Activated naive CD4-positive, alpha-beta T cell (primary cell): Measurements from ENCODE around the gene GNG7.
"Not testable (repeated sequence)": the region's sequence is repeated elsewhere in the genome, so short reads cannot be mapped to it uniquely, and the experiment has no call there.

Experiments
- DNase-seq, 4 experiments: peaks; one replicate each; lab custom pipeline; 2025; lab: John Stamatoyannopoulos, UW

Gene GNG7

DNA sequence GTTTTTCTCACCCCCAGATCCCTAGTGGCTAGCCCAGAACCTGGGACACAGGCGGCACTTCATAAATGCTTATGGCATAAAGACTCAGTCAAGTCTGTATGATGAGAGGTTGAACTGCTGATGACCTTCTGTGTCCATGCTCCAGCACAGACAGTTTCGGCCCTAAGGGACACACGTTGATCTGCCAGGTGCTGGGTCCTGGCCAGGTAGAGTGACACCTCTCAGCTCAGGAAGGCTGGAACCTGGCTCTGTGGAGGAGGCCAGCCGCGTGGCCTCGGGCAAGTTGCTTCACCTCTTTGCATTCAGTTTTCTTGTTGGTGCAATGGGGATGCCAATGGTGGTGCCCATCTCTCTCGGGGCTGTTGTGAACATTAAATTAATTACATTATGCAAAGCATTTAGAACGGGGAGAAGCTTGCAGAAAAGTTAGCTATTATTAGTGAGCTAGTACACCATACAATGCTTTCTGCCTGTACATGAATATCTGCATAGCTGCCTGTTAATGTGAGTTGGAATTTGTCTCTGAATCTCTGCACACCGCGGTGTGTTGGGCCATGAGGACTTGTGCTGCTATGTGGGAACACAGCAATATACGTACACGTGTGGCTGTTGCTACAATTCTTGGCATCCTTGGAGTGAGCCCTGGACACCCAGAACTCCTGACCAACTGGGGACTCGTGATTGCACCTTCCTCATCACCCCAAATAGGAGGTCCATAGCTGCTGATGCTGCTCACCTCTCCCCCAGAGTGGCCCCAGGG lies 218.1 kb downstream of the GNG7 start:
- no peak for DNase-seq

DNA sequence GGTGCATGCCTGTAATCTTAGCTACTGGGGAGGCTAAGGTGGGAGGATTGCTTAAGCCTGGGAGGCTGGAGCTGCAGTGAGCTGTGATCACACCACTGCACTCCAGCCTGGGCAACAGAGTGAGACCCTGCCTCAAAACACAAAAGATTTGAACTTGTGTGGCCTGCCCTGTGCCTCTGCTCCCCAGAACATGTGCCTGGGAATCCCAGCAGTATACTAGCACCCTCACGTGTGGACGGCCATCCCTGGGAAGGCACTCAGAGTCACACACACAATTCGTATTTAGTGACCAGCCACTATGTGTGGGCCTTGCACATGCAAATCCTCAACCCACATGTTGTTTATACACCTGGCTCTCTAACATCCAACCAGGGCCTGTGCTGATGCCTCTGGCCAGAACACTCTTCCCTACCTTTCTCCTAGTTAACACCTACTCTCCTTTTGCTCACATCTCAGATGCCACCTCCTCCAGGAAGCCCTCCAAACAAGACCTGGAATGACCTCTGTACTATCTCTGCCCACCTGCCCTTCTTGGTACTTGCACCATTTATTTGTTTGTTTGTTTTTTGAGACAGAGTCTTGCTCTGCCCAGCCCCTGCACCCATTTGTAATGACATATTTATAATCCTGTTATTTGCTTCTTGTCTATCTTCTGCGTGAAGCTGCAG lies 218.9 kb downstream of the GNG7 start:
- DNase-seq, result no peak

DNA sequence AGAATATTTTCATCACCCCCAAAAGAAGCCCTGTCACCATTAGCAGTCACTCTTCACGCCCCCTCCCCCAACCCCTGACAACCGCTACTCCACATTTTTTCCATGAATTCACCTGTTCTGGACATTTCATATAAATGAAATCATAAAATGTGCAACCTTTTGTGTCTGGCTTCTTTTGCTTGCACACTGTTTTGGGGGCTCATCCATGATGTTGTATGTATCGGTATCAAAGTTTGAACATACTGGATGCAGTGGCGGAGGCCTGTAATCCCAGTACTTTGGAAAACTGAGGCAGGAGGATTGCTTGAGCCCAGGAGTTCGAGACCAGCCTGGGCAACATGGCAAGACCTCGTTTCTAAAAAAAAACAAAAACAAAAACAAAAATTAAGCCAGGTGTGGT lies 219.4 kb downstream of the GNG7 start:
- no peak for DNase-seq

DNA sequence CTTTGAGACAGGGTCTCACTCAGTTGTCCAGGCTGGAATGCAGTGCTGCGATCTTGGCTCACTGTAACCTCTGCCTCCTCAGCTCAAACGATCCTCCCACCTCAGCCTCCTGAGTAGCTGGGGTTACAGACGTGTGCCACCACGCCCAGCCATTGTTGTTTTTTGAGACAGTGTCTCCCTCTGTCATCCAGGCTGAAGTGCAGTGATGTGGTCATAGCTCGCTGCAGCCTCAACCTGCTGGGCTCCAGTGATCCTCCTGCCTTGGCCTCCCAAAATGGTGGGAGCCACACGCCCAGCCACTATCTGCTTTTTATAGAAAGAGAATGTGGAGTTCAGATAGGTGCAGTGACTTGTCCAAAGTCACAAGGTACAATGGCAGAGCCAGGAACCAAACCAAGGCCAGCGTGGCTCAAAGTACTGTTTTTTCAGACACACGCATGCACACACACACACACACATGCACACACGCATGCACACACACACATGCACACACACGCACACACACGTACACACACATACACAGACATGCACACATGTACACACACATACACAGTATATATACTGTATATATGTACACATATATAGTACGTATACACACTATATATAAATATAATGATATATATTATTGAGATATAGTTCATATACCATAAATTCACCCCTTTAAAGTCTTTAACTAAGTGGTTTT lies 220.0 kb downstream of the GNG7 start:
- DNase-seq, result no peak

DNA sequence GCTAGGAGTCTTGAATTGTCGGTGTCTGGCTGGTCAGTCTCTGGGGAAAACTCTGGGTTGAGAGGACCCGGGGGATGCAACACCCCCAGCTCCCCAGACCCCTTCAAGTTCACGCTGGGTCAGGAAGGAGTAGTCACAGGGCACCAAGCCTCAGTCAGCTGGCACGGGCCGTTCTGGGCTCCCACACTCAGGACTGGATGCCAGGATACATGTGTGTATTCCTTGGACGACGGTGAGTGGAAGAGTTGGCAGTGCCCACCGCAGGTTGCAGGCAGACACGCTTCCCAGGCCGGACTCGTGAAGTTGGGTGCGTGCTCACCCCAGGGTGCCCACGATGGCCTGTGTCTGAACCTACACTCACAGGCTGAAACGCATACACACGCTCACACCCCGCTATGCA lies 221.0 kb downstream of the GNG7 start:
- no peak for DNase-seq

DNA sequence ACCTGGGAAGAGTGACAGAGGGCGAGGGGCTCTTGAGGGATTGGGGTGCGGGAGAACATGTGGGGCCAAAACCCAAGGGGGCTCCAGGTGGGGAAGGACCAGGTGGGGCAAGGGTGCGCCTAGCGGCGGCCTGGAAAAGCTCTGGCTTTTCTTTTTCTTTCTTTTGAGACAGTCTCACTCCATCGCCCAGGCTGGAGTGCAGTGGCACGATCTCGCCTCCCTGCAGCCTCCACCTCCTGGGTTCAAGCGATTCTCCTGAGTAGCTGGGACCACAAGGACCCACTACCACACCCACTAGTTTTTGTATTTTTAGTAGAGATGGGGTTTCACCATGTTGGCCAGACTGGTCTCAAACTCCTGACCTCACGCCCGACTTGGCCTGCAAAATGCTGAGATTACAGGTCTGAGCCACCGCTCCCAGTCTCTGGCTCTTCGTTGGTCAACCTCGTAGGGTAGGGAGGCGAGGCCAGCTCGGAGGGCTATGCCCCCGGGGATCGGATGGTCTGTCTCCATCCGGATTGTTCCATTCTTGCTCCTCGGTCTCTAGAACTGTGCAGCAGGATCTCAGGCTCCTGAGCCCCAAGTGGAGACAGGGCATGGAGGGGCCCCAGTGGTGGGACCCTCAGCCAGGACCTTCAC lies 222.8 kb downstream of the GNG7 start:
- peak in 1 of 4 experiments; percentile 30 for DNase-seq

DNA sequence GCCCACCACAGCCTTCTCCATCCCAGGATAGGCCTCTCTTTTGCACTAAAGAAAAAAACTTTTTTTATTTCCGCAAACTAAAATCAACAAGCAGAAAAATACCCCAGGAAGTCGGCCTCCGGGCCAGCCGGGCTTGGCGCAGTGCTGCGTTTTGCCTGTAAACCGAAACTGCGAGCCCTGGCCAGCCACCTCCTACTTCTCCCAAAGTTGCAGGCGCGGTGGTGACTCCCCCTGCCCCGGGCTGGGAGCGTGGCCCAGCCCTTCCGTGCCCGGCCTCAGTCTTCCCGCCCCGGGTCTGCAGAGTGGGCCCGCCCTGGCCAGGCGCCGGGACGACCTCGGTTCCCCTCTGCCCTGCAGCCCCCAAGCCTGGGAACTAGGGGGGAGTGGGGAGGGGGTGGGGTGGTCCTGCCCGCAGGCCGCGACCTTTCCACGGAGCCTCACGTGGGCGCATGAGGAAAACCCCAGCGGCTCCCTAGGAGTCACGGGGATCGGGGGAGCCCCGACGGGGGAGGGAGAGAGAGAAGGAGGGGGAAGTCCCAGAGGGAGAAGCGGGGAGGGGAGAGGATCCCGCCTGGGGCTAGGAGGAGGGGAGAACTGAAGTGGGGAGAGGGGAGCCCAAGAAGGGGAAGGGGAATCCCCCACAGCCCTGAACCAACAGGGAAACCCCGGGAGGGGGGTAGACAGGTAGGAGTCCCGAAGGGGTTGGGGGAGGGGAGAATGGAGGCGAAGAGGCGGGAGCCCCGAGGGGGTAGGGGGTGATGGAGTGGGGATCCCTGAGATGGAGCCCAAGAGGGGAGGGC lies 223.5 kb downstream of the GNG7 start:
- peak; percentile 25 to 61 (median 36) for DNase-seq

DNA sequence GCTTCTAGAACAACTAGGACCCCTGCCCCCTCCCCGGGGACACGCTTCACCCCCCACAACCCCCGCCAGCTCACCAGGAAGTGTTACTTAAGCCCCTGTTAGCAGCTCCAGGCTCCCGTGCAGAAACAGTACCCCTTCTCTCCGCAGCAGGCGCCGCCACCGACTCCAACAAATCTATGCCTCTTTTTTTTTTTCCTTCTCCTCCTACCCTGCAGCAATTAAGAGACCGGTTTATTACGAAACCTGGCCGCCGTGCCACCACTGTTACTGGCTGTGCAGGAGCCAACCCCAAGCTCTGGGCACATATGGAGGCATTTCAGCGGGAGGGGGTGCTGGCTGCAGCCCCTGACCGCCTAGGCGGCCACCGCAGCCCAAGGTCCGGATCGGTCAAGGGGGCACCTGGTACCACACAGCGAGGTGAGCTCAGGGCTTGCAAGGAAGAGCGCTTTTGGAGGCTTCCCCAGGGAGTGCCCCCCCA lies 224.2 kb downstream of the GNG7 start:
- DNase-seq, result peak in 2 of 4 experiments; percentile 29 to 54

DNA sequence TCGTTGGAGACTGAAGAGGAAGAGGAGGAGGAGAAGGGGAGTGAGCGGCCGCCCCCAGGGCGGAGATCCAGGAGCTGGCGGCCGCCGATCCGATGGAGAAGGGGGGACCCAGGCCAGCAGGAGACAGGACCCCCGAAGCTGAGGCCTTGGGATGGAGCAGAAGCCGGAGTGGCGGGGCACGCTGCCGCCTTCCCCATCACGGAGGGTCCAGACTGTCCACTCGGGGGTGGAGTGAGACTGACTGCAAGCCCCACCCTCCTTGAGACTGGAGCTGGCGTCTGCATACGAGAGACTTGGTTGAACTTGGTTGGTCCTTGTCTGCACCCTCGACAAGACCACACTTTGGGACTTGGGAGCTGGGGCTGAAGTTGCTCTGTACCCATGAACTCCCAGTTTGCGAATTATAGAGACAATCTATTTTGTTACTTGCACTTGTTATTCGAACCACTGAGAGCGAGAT lies 224.7 kb downstream of the GNG7 start:
- no peak for DNase-seq

DNA sequence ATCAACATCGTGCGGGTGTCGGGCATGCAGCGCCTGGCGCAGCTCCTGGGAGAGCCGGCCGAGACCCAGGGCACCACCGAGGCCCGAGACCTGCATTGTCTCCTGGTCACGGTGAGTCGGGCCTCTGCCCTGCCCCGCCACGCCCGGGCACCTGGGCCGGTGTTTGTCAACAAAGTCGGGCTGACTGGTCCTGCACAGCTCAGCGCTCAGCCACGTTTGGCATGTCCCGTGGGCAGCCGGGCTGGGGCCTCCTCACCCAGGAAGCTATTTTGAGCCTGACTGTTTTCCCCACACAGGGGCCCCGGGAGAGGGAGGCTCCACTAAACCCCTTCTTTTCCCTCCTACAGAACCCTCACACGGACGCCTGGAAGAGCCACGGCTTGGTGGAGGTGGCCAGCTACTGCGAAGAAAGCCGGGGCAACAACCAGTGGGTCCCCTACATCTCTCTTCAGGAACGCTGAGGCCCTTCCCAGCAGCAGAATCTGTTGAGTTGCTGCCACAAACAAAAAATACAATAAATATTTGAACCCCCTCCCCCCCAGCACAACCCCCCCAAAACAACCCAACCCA lies 225.3 kb downstream of the GNG7 start:
- peak in 2 of 4 experiments; percentile 44 to 48 for DNase-seq

DNA sequence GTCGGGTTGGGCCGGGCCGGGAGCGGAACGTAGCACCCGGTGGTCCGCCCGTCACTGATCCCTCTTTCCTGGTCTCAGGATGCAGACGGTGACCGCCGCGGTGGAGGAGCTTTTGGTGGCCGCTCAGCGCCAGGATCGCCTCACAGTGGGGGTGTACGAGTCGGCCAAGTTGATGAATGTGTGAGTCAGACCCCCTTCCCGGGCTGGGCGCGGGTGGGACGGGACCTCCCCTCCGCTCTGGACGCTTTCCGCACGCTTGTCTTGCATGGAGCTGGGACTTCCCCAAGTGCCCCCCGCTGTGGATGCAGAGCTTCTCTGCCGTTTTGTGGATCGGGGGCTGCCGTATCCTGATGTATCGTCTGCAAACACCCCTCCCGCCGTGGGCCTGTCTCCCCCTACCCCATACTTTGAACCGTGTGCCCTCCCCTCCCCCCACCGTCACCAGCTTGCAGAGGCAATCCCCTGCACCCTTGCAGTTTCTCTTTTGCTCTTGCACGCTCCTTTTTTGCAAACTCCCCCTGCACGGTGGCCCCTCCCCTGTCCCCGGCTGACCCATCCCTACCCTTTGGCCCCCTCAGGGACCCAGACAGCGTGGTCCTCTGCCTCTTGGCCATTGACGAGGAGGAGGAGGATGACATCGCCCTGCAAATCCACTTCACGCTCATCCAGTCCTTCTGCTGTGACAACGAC lies 225.9 kb downstream of the GNG7 start:
- peak; percentile 40 to 58 (median 48) for DNase-seq

DNA sequence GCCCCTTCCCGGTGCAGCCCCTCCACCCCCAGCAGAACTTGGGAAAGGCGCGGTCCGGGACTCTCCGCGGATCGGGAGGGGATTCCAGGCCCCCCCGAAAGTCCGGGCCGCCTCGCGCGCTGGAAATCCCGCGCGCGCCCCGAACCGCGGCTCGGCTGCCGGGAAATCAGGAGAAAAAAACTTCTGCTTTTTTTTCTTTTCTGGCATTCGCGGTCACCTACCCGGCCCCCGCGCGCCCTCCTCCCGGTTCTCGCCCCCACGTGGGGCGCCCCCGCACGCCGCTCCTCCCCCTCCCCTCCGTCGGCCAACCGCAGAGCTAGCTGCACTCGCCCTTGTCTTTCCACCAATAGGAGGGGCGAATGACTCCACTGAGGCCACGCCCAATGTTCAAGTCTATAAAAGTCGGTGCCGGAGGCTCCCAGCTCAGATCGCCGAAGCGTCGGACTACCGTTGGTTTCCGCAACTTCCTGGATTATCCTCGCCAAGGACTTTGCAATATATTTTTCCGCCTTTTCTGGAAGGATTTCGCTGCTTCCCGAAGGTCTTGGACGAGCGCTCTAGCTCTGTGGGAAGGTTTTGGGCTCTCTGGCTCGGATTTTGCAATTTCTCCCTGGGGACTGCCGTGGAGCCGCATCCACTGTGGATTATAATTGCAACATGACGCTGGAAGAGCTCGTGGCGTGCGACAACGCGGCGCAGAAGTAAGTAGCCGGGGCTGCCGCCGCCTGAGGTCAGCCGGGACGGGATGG lies 226.6 kb downstream of the GNG7 start, which contains the start of gene GADD45B:
TSS of gene GADD45B (plus strand) at position 426 of the 749 bp plus-strand sequence. CDS start at position 658, 232 bp downstream.
- DNase-seq, result peak; percentile 92 to 95 (median 94)

DNA sequence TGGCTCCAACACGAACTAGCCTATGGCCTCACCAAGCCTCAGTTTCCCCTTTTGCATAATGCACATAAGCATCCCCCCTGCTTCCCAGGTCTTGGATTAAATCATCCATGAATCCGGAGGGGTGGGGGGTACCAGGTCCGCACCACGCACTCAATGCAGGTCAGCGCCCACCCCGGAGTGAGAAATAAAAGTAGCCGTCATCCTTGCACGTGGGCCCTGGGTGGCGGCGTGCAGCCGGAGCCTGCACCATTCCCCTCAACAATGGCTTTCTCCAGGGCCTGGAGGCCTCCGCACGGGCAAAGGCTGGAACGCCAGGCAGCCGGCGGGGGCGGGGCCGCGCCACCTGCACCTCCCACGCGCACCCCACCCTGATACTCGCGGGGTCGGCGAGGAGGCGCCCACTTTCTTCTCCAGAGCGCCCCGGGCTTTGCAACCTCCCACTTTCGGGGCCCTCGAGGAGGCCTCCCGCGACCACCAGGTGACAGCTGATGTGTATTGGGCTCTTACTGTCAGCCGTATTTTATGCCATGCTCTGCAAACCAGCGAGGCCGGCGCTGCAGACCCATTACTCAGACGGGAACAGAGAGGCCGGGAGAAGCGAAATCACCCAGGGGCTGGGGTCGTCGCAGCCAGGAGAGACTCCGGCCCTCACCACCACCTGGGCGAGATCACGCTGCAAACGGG lies 227.3 kb downstream of the GNG7 start:
- DNase-seq, result peak in 3 of 4 experiments; percentile 38 to 56 (median 55)

DNA sequence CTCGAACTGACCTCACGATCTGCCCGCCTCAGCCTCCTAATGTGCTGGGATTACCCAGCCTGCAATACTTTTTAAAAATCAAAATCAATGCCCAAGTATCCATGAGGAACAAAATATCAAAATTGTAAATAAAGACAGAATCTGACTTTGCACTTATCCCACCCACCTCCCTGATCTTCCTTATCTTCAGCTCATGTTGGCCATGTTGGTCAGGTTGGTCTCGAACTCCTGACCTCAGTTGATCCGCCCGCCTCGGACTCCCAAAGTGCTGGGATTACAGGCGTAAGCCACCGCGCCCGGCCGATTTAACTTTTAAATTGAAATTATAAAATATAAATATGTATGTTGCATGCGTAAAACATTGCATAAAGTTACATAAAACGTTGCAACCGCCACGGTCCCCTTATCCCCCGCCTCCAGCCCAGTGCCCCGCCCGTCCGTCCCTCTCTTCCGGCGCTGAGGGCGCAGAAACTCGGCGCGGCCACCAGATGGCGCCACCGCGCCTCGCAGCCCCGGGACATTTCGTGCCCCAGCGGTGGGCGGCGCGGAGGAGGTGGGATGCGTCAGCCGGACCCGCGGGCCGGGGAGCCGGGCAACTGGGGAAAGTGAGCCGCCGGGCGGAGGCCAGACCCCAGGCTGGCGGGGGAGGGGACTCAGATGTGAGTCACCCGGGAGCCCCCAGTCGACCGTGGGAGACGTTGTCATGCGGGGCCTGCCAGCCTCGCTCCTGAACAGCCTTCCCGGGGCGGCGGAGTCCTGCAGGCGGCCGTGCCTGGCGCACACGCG lies 228.1 kb downstream of the GNG7 start:
- peak; percentile 72 to 80 (median 76) for DNase-seq

DNA sequence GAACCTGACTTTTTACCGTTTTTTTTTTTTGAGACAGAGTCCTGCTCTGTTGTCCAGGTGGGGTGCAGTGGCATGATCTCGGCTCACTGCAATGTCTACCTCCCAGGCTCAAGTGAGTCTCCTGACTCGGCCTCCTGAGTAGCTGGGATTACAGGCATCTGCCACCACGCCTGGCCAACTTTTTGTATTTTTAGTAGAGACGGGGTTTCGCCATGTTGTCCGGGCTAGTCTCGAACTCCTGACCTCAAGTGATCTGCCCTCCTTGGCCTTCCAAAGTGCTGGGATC lies 232.6 kb downstream of the GNG7 start:
- DNase-seq, result not testable (repeated sequence)

DNA sequence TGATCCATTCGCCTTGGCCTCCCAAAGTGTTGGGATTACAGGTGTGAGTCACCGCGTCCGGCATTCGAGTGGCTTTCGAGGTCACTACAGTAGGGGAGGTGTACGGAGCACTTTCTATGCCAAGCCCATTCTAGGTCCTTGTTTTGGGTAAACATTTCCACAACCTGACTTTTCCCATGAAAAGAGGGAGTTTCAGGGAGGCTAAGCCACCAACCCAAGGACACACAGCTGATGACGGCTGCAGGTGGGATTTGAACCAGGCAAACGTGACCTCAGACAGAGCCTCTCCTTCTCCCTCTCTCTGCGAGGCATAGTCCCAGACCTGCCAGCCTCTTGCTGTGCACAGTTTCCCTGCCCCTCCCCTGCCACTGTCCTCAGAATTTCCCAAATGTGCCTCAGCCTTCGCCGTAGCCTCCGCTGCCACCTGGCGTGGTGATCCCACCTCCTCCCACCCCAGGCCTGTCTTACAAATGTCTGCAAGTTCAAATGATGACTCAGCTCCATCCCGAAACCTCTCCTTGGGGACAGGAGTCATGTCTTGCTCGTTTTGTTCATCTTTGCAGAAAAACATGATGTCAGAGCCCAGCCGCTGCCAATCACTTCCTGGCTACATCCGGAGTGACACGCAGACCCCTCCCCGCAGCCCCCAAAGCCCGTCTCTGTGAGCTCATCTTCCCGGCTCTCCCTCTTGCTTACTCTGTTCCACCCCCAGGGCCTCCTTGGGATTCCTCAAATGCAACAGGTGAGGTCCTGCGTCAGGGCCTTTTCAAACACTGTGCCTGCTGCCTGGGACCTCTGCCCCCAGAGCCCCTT lies 233.2 kb downstream of the GNG7 start:
- DNase-seq, result no peak

DNA sequence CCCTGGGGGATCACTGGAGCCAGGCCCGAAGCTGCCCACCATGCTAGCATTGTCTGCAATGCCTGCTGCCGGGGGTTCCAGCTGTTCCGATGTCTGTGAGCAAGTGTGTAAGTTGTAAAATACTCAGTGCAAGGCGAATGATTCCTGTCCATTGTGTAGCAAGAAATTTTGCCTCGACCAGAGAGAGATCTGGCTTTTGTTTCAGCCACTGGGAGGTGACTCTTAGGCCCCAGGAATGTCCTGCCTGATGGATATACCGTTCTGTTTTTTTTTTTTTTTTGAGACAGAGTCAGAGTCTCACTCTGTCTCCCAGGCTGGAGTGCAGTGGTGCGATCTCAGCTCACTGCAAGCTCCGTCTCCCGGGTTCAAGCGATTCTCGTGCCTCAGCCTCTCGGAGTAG lies 233.9 kb downstream of the GNG7 start:
- DNase-seq, result no peak
